ENCODE results near the gene JCAD. TPM values are rescaled to one million over a fixed set of nuclear protein-coding genes. Genes with fewer than 3 reads are reported as not detected.
A peak's percentile ranks its signal among the peaks of the same experiment; 100 is the strongest.

Gene JCAD
- total RNA-seq, 1 experiment from 2014 or later = 40.7 TPM

DNA sequence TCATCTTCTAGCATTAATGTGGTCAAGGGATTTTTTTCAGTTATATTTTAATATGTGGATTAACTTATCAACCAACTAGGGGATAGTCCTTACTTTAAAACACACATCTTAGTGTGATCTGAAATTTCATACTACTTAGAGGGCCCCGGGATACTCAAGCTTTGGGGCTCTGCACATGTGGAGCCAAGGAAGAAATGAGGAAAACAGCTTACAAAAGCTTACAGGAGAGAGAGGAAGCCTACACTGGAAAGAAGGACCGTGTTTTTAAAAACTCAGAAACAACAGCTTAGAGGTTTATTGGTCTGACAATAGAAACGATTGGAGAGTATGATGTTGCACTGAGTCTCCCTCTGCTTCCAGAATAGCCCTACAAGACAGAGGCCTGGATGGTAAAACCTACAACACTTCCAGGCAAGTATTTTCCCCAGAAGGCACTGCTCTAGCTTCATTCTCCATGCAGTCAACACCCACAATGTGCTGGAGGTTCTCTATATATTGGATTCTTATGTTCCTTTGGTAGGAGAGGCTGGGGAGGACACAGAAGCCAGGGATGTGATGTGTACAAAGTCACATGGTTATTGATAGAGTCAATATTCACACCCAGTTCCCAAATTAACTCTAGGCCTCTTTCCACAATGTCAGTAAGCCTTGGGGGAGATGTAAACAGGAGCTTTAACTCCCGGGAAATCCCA lies 47.3 kb downstream of the JCAD start:
- CTCF ChIA-PET = interaction anchor here (0.7 to 1.3 kb wide), 2 partner anchors 9 to 348 kb away, joined by 3 read pairs; no protein-coding TSS in a partner anchor
- Histone ChIP-seq H3K36me3 (ENCODE audit: control insufficient read depth, insufficient read depth, low read length) (peaks cover 5% of the 10 kb centered on the region; the same call in 1 of the 2 replicates), H3K27ac (ENCODE audit: low read length) (no peak overlapping the region), H3K4me1 (ENCODE audit: control insufficient read depth, insufficient read depth, low read length) (peaks cover 18% of the 10 kb centered on the region; the same call in 1 of the 2 replicates), H3K9me3 (ENCODE audit: control insufficient read depth, insufficient read depth, low read depth, low read length) (no peaks in the 10 kb centered on the region), H3K4me3 (ENCODE audit: low read depth in 2 of 2, low read length in 2 of 2) (no peak overlapping the region), H3K27me3 (ENCODE audit: control insufficient read depth, insufficient read depth, low read length) (no peaks in the 10 kb centered on the region)
- POLR2A ChIA-PET = no interaction called here
- DNase-seq (ENCODE audit: low read depth, low spot score) = no peak
- in situ Hi-C loops (cut with HindIII; ENCODE audit: low pct_unique_long_range_greater_than_20kb, low sequenced_read_pairs) (no loop called here), intact Hi-C loops (cut with micrococcal nuclease; ENCODE audit: unreplicated experiment) (no loop called here)
- ATAC-seq = peak; percentile 64
- no peak for TF ChIP-seq TCF7L2 (IDR thresholded peaks at IDR 0.05; ENCODE audit: low read depth, low read length)
- no peak for TF ChIP-seq POLR2AphosphoS5 (IDR thresholded peaks at IDR 0.05; ENCODE audit: low read depth, low read length)
- TF ChIP-seq, protein P1, sequence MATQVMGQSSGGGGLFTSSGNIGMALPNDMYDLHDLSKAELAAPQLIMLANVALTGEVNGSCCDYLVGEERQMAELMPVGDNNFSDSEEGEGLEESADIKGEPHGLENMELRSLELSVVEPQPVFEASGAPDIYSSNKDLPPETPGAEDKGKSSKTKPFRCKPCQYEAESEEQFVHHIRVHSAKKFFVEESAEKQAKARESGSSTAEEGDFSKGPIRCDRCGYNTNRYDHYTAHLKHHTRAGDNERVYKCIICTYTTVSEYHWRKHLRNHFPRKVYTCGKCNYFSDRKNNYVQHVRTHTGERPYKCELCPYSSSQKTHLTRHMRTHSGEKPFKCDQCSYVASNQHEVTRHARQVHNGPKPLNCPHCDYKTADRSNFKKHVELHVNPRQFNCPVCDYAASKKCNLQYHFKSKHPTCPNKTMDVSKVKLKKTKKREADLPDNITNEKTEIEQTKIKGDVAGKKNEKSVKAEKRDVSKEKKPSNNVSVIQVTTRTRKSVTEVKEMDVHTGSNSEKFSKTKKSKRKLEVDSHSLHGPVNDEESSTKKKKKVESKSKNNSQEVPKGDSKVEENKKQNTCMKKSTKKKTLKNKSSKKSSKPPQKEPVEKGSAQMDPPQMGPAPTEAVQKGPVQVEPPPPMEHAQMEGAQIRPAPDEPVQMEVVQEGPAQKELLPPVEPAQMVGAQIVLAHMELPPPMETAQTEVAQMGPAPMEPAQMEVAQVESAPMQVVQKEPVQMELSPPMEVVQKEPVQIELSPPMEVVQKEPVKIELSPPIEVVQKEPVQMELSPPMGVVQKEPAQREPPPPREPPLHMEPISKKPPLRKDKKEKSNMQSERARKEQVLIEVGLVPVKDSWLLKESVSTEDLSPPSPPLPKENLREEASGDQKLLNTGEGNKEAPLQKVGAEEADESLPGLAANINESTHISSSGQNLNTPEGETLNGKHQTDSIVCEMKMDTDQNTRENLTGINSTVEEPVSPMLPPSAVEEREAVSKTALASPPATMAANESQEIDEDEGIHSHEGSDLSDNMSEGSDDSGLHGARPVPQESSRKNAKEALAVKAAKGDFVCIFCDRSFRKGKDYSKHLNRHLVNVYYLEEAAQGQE (IDR thresholded peaks at IDR 0.05; ENCODE audit: insufficient read depth in 1 of 2, low read depth in 2 of 2, low read length in 1 of 2) = no peak
- no peak for TF ChIP-seq CTCF (IDR thresholded peaks at IDR 0.05)
- no peak for TF ChIP-seq SIN3A (IDR thresholded peaks at IDR 0.05; ENCODE audit: borderline replicate concordance, insufficient read depth, low read depth, low read length)
- no TSS peak for BruUV-seq (replicated peaks)

- H3K9me3 ChIP-seq (ENCODE audit: control insufficient read depth, insufficient read depth, low read depth, low read length) = no peaks in the 10 kb centered on the region
- ChIA-PET CTCF (interaction anchor here (1.3 kb wide), 1 partner anchor 9 kb away, joined by 3 read pairs; no protein-coding TSS in a partner anchor), POLR2A (interaction anchor here (0.7 kb wide), 1 partner anchor 295 kb away, joined by 3 read pairs; no protein-coding TSS in a partner anchor)
- BruUV-seq (replicated peaks) = no TSS peak
- no peak overlapping the region for H3K27ac ChIP-seq (ENCODE audit: low read length)
- peaks cover 1% of the 10 kb centered on the region; the same call in 1 of the 2 replicates for H3K36me3 ChIP-seq (ENCODE audit: control insufficient read depth, insufficient read depth, low read length)
- in situ Hi-C loops (cut with HindIII; ENCODE audit: low pct_unique_long_range_greater_than_20kb, low sequenced_read_pairs) = no loop called here
- peaks cover 18% of the 10 kb centered on the region; the same call in 1 of the 2 replicates for H3K4me1 ChIP-seq (ENCODE audit: control insufficient read depth, insufficient read depth, low read length)
- no peaks in the 10 kb centered on the region for H3K27me3 ChIP-seq (ENCODE audit: control insufficient read depth, insufficient read depth, low read length)
- no peak for ATAC-seq
- no peak for DNase-seq (ENCODE audit: low read depth, low spot score)
- intact Hi-C loops (cut with micrococcal nuclease; ENCODE audit: unreplicated experiment) = no loop called here
- H3K4me3 ChIP-seq (ENCODE audit: low read depth in 2 of 2, low read length in 2 of 2) = no peak overlapping the region
- no peak for TF ChIP-seq CTCF (IDR thresholded peaks at IDR 0.05)
Measured at GRCh38 chr10:30011396-30011795, 48.0 kb downstream of the JCAD start.

All from Panc1 (cell line).